Suprapubic skin (tissue), 4 donors: ENCODE results near the gene INTS14. TPM values are rescaled to one million over a fixed set of nuclear protein-coding genes. Genes with fewer than 3 reads are reported as not detected.

ENCODE experiments used
- DNase-seq, 2 donors: peaks; one replicate each; pipeline ENCODE4 v3.0.0-alpha.2; 2019; ENCODE audit warnings: low spot score in 2 of 2
- H3K27ac ChIP-seq: fragments of 200-600 bp; sonication (generic); one replicate; pipeline ENCODE4 v1.5.1; 2019
- H3K27me3 ChIP-seq: fragments of 200-600 bp; sonication (generic); one replicate; pipeline ENCODE4 v1.5.1; 2019
- H3K36me3 ChIP-seq: fragments of 200-600 bp; sonication (generic); one replicate; pipeline ENCODE4 v1.5.1; 2019
- H3K4me1 ChIP-seq: fragments of 200-600 bp; sonication (generic); one replicate; pipeline ENCODE4 v1.5.1; 2019
- H3K4me3 ChIP-seq: fragments of 200-600 bp; sonication (generic); one replicate; pipeline ENCODE4 v1.5.1; 2019; ENCODE audit warnings: mild to moderate bottlenecking
- H3K9me3 ChIP-seq: fragments of 200-600 bp; sonication (generic); one replicate; pipeline ENCODE4 v1.5.1; 2019
- EP300 ChIP-seq: sonication (generic); formaldehyde crosslinking; IDR thresholded peaks from one replicate; pipeline ENCODE4 v1.6.1; 2017; ENCODE audit warnings: antibody characterized with exemption
- POLR2A ChIP-seq, 2 donors: fragments of 450-650 bp; IDR thresholded peaks; one replicate each; pipeline ENCODE4 v1.6.1; 2017; ENCODE audit warnings: antibody characterized with exemption in 2 of 2, mild to moderate bottlenecking in 2 of 2, moderate library complexity in 2 of 2
- POLR2AphosphoS5 ChIP-seq, 3 donors: sonication (generic); formaldehyde crosslinking; IDR thresholded peaks; one replicate each; pipeline ENCODE4 v1.6.1; 2017; ENCODE audit warnings: antibody characterized with exemption in 3 of 3
- WGBS: methylation state at CpG from one replicate; pipeline ENCODE4 v1.1.5; 2018; 5-methylcytosine and 5-hydroxymethylcytosine counted together
- total RNA-seq, 4 donors: library from RNA; depleted of rRNA; stranded (reverse); fragments of >200 nt; gene quantifications; one replicate each; pipeline ENCODE4 v1.1.0, GENCODE V29; 2016
- TF ChIP-seq, protein P1 (sequence below), 2 donors: fragments of 200-600 bp in 1 of 2; fragments of 450-650 bp in 1 of 2; sonication (generic) in 1 of 2; IDR thresholded peaks; one replicate each; pipeline ENCODE4 v1.5.1; 2016 to 2019; ENCODE audit warnings: antibody characterized with exemption in 2 of 2, mild to moderate bottlenecking in 1 of 2, moderate library complexity in 1 of 2

INTS14 gene
- total RNA-seq, 4 donors from 2014 or later, result 37.1 to 72.5 (median 49.1) TPM

GRCh38 chr15:65598468-65598867 lies 12.5 kb downstream of the INTS14 start:
- Histone ChIP-seq H3K27me3 (no peaks in the 10 kb centered on the region), H3K27ac (no peak overlapping the region), H3K4me3 (no peak overlapping the region), H3K36me3 (peaks cover 72% of the 10 kb centered on the region), H3K9me3 (no peaks in the 10 kb centered on the region), H3K4me1 (no peaks in the 10 kb centered on the region)
- WGBS, result 95% methylated on average over 2 of the region's 2 CpGs
- TF ChIP-seq, protein P1, sequence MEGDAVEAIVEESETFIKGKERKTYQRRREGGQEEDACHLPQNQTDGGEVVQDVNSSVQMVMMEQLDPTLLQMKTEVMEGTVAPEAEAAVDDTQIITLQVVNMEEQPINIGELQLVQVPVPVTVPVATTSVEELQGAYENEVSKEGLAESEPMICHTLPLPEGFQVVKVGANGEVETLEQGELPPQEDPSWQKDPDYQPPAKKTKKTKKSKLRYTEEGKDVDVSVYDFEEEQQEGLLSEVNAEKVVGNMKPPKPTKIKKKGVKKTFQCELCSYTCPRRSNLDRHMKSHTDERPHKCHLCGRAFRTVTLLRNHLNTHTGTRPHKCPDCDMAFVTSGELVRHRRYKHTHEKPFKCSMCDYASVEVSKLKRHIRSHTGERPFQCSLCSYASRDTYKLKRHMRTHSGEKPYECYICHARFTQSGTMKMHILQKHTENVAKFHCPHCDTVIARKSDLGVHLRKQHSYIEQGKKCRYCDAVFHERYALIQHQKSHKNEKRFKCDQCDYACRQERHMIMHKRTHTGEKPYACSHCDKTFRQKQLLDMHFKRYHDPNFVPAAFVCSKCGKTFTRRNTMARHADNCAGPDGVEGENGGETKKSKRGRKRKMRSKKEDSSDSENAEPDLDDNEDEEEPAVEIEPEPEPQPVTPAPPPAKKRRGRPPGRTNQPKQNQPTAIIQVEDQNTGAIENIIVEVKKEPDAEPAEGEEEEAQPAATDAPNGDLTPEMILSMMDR (IDR thresholded peaks at IDR 0.05), result no peak
- no peak for TF ChIP-seq EP300
- no peak for TF ChIP-seq POLR2A (IDR thresholded peaks at IDR 0.05)
- TF ChIP-seq POLR2AphosphoS5 (IDR thresholded peaks at IDR 0.05), result no peak
- no peak for DNase-seq

DNA sequence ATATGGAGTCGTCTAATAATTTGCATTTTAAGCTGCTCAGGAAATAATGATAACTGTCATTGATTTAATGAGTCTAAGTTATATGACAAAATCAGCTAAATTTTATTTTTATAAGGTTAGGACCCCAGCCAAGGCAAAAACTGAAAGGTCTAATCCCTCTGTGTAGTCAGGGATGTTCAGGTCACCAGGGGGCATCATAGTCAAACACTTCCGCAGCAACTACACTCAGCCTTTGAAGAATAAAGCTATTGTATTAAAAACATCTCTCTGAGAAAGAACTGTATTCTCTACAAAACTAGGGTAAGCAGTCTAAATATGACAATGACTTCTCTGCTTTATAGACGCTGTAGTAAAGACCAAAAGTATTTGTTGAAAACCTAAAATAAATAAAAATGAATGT lies 15.0 kb downstream of the INTS14 start:
- Histone ChIP-seq H3K4me3 (no peak overlapping the region), H3K4me1 (no peaks in the 10 kb centered on the region), H3K27ac (no peak overlapping the region), H3K27me3 (no peaks in the 10 kb centered on the region), H3K36me3 (peaks cover 85% of the 10 kb centered on the region), H3K9me3 (no peaks in the 10 kb centered on the region)
- WGBS, result 76% methylated on average over 3 of the region's 3 CpGs
- TF ChIP-seq POLR2A (IDR thresholded peaks at IDR 0.05), result no peak
- no peak for TF ChIP-seq POLR2AphosphoS5 (IDR thresholded peaks at IDR 0.05)
- no peak for TF ChIP-seq EP300
- TF ChIP-seq, protein P1 (IDR thresholded peaks at IDR 0.05), result no peak
- DNase-seq, result no peak

DNA sequence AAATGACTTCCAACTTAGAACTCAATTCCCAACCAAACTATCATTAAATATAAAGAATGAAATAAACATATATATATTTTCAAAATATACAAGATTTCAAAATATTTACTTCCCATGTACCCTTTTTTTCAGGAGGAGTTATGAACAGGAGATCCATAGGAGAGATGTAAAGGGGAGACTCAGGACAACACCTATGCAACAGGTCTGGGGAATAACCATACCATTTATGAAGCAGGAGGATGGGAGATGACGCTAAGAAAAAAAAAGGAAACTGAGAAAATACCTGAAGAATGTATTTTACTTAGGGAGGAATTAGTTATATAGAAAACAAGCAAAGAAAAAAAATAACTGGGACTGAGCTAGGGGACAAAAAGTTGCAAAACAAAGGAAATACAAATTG lies 23.8 kb downstream of the INTS14 start:
- Histone ChIP-seq H3K36me3 (peaks cover 86% of the 10 kb centered on the region), H3K27me3 (no peaks in the 10 kb centered on the region), H3K4me3 (no peak overlapping the region), H3K4me1 (no peaks in the 10 kb centered on the region), H3K27ac (no peak overlapping the region), H3K9me3 (no peaks in the 10 kb centered on the region)
- TF ChIP-seq POLR2A (IDR thresholded peaks at IDR 0.05) (no peak), EP300 (no peak), POLR2AphosphoS5 (IDR thresholded peaks at IDR 0.05) (no peak)
- TF ChIP-seq, protein P1 (IDR thresholded peaks at IDR 0.05), result no peak
- no peak for DNase-seq
- WGBS, result 84% methylated on average over 1 of the region's 1 CpG

DNA sequence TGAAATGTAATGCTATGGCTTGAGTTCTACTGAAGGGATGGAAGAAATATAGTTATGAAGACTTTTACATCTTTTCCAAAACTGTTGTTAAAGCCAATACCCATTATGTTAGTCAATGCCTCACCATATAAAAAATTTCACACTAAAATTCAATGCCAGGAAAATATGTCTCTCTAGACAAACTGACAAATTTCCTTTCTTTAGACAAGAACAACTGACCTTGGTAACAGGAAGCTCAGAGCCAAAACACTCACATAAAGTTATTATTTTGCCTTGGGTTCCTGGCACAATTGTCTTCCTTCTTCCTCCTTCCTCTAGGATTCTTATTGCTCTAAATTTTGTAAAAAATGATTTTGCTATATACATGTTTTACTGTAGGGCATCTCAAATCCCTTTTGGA lies 26.7 kb downstream of the INTS14 start:
- Histone ChIP-seq H3K36me3 (peaks cover 84% of the 10 kb centered on the region), H3K27me3 (no peaks in the 10 kb centered on the region), H3K4me1 (no peaks in the 10 kb centered on the region), H3K9me3 (no peaks in the 10 kb centered on the region), H3K4me3 (no peak overlapping the region), H3K27ac (no peak overlapping the region)
- TF ChIP-seq EP300 (no peak), POLR2A (IDR thresholded peaks at IDR 0.05) (no peak), POLR2AphosphoS5 (IDR thresholded peaks at IDR 0.05) (no peak)
- TF ChIP-seq, protein P1 (IDR thresholded peaks at IDR 0.05), result no peak
- DNase-seq, result no peak

DNA sequence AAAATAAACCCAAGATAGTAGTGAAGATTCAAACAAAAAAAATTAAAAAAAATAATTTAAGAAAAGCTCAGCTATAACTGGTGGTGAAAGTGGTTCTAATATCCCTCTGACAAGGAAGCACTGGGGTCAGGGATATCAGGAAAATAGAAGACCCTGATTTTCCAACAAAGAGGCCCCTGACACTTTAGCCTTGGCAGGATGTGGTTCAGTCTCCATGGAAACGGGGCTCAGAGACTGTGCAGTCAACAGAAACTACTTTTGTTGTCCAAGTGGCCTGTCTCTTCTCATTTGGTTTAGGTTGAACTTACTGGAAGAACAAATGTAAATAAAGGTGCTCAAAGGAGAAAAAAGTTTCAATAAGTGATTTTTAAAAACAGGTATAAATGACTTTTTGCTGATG lies 27.2 kb downstream of the INTS14 start:
- H3K4me1 ChIP-seq, result no peaks in the 10 kb centered on the region
- 48% methylated on average over 1 of the region's 1 CpG for WGBS
- no peak for TF ChIP-seq EP300
- no peak for TF ChIP-seq POLR2A (IDR thresholded peaks at IDR 0.05)
- TF ChIP-seq, protein P1 (IDR thresholded peaks at IDR 0.05), result no peak
- no peak for TF ChIP-seq POLR2AphosphoS5 (IDR thresholded peaks at IDR 0.05)
- no peak overlapping the region for H3K27ac ChIP-seq
- H3K9me3 ChIP-seq, result no peaks in the 10 kb centered on the region
- H3K27me3 ChIP-seq, result no peaks in the 10 kb centered on the region
- no peak overlapping the region for H3K4me3 ChIP-seq
- DNase-seq, result no peak
- H3K36me3 ChIP-seq, result peaks cover 84% of the 10 kb centered on the region
